ENCODE measurements around the gene LHPP.

LHPP gene

GRCh38 chr10:124554085-124554858, 92.6 kb downstream of the LHPP start:
- TF ChIP-seq POLR2AphosphoS5 (IDR thresholded peaks at IDR 0.05; ENCODE audit: low read depth, low read length) = no peak
- no peak for TF ChIP-seq TAF1 (IDR thresholded peaks at IDR 0.05; ENCODE audit: low read depth, low read length)
- TF ChIP-seq PAX5 (IDR thresholded peaks at IDR 0.05; ENCODE audit: insufficient read depth, low read length, severe bottlenecking) = no peak
- TF ChIP-seq SPI1 (IDR thresholded peaks at IDR 0.05; ENCODE audit: low read depth, low read length) = no peak
- TF ChIP-seq POLR2A (IDR thresholded peaks at IDR 0.05; ENCODE audit: low read depth, low read length) = no peak
- no peak for TF ChIP-seq POU2F2 (IDR thresholded peaks at IDR 0.05; ENCODE audit: low read depth, low read length)
- DNase-seq (ENCODE audit: insufficient read length, low spot score) = no peak
- no peak for FAIRE-seq

GRCh38 chr10:124557167-124557566, 95.5 kb downstream of the LHPP start:
- DNase-seq (ENCODE audit: insufficient read length, low spot score) (no peak), FAIRE-seq (no peak)
- TF ChIP-seq PAX5 (IDR thresholded peaks at IDR 0.05; ENCODE audit: insufficient read depth, low read length, severe bottlenecking) = no peak

DNA sequence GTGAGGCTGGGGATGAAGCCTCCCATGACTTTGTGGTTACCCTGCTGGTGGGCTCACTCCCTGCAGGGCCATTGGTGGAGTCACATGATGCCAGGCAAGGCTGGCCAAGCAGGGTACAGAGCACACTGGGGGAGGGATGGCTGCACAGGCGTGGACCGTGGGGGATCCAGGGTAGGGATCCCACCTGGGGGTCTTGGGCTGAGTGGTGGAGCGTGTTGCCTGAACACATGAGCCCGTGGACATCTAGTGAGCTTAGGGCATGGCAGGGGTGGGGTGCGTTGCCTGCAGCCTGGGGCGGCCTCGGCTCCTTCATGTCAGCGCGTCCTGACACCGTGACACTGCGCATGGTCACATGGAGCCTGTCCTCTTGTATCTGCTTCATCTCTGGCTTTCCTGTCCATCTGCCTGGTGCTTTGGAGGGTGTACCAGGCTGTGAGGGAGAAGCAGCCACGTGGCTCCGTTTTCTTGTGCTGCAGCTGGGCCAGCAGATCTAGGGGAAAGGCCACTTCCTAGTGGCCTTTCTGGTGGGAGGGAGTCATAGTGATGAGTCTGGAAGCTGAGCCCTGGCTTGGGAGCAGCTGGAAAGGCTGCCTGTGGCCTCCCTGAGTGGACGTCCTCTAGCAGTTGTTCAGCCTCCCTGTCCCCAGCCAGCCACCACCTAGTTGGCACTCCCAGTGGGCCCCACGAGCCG, 96.2 kb downstream of the LHPP start:
- DNase-seq (ENCODE audit: insufficient read length, low spot score) (no peak), FAIRE-seq (no peak)
- TF ChIP-seq SPI1 (IDR thresholded peaks at IDR 0.05; ENCODE audit: low read depth, low read length) (no peak), POU2F2 (IDR thresholded peaks at IDR 0.05; ENCODE audit: low read depth, low read length) (no peak), POLR2AphosphoS5 (IDR thresholded peaks at IDR 0.05; ENCODE audit: low read depth, low read length) (no peak), POLR2A (IDR thresholded peaks at IDR 0.05; ENCODE audit: low read depth, low read length) (no peak), TAF1 (IDR thresholded peaks at IDR 0.05; ENCODE audit: low read depth, low read length) (no peak), PAX5 (IDR thresholded peaks at IDR 0.05; ENCODE audit: insufficient read depth, low read length, severe bottlenecking) (no peak)

GRCh38 chr10:124558339-124559321, 97.0 kb downstream of the LHPP start:
- FAIRE-seq = no peak

DNA sequence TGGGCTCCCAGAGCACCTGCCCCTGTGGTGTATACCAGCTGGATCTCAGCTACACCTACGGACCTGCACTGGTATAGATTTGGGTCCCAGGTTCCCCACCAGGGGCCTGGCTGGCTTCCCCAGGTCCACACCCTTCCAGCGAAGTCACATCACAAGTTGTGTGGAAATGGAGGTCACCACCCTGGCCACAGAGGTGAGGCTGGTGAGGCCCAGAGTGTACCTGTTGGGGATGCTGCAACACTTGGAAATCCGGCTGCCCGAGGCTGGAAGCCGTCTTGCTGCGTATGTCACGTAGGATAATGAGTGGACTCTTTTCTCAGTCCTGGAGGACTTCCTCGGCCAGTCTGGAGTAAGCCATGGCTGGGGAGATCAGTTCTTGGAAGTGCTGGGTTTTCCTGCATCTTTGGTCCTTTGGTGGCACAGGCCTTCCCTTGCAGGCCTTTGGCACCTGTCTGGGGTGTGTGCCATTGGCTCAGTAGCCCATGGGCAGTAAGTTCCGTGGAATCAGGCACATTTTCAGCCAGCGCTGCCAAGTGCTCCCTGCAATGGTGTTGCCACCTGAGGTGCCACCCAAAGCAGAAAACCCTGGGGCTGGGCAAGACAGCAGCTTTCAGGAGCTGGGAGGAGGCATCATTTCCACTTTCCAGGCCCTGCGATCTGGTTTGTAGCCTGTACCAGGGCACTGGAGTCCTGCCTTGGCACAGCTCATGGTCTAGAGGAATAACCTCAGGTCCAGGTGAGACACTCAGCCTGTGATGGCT, 97.9 kb downstream of the LHPP start:
- DNase-seq (ENCODE audit: insufficient read length, low spot score) (no peak), FAIRE-seq (no peak)
- TF ChIP-seq TAF1 (IDR thresholded peaks at IDR 0.05; ENCODE audit: low read depth, low read length) = no peak
- TF ChIP-seq SPI1 (IDR thresholded peaks at IDR 0.05; ENCODE audit: low read depth, low read length) = no peak
- TF ChIP-seq POLR2A (IDR thresholded peaks at IDR 0.05; ENCODE audit: low read depth, low read length) = no peak
- no peak for TF ChIP-seq POLR2AphosphoS5 (IDR thresholded peaks at IDR 0.05; ENCODE audit: low read depth, low read length)
- TF ChIP-seq POU2F2 (IDR thresholded peaks at IDR 0.05; ENCODE audit: low read depth, low read length) = no peak
- no peak for TF ChIP-seq PAX5 (IDR thresholded peaks at IDR 0.05; ENCODE audit: insufficient read depth, low read length, severe bottlenecking)

More at GRCh38 chr10:124558339-124559321, 97.0 kb downstream of the LHPP start:
- no peak for DNase-seq (ENCODE audit: insufficient read length, low spot score)
- TF ChIP-seq POLR2AphosphoS5 (IDR thresholded peaks at IDR 0.05; ENCODE audit: low read depth, low read length) (no peak), SPI1 (IDR thresholded peaks at IDR 0.05; ENCODE audit: low read depth, low read length) (no peak), TAF1 (IDR thresholded peaks at IDR 0.05; ENCODE audit: low read depth, low read length) (no peak), POLR2A (IDR thresholded peaks at IDR 0.05; ENCODE audit: low read depth, low read length) (no peak), PAX5 (IDR thresholded peaks at IDR 0.05; ENCODE audit: insufficient read depth, low read length, severe bottlenecking) (no peak), POU2F2 (IDR thresholded peaks at IDR 0.05; ENCODE audit: low read depth, low read length) (no peak)

DNA sequence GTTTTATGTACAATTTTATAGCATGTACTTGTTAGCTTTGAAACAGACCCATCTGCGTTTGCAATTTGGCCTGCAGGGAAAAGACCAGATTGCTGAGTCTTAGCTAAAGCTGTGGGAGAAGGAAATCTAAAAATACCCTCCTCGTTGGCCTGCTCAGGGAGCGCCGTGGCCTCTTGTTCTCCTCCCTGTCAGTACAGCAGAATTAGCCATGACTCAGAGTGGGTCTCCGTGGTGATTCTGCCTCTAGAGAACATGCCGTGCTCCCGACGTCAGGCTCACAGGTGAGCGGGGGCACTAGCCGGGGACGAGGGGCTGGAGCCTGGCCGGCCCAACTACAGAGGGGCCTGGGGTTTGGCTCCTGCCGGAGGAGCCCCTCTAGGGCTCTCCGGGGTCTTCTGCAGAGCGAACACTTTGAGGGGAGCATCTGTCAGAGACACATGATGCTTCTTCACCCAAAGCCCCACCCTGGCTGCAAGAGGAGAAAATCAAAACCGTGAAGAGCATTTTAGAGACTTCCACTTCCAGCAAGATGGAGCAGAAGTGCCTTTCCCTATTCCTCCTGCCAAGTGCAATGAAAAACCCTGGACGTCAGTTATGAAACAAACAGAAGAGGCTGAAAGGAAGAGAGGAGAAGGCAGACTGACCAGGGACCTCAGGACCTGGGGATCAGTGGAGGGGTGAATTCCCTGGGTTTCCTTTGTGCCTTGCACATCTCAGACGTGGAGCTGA, 98.9 kb downstream of the LHPP start:
- FAIRE-seq (no peak), DNase-seq (ENCODE audit: insufficient read length, low spot score) (no peak)
- TF ChIP-seq POLR2A (IDR thresholded peaks at IDR 0.05; ENCODE audit: low read depth, low read length) = no peak
- TF ChIP-seq TAF1 (IDR thresholded peaks at IDR 0.05; ENCODE audit: low read depth, low read length) = no peak
- TF ChIP-seq POLR2AphosphoS5 (IDR thresholded peaks at IDR 0.05; ENCODE audit: low read depth, low read length) = no peak
- TF ChIP-seq POU2F2 (IDR thresholded peaks at IDR 0.05; ENCODE audit: low read depth, low read length) = no peak
- no peak for TF ChIP-seq SPI1 (IDR thresholded peaks at IDR 0.05; ENCODE audit: low read depth, low read length)
- TF ChIP-seq PAX5 (IDR thresholded peaks at IDR 0.05; ENCODE audit: insufficient read depth, low read length, severe bottlenecking) = no peak

GRCh38 chr10:124561206-124561605, 99.6 kb downstream of the LHPP start:
- no peak for DNase-seq (ENCODE audit: insufficient read length, low spot score)
- no peak for FAIRE-seq
- TF ChIP-seq POLR2A (IDR thresholded peaks at IDR 0.05; ENCODE audit: low read depth, low read length) = no peak
- no peak for TF ChIP-seq SPI1 (IDR thresholded peaks at IDR 0.05; ENCODE audit: low read depth, low read length)
- no peak for TF ChIP-seq TAF1 (IDR thresholded peaks at IDR 0.05; ENCODE audit: low read depth, low read length)
- TF ChIP-seq POU2F2 (IDR thresholded peaks at IDR 0.05; ENCODE audit: low read depth, low read length) = no peak
- no peak for TF ChIP-seq PAX5 (IDR thresholded peaks at IDR 0.05; ENCODE audit: insufficient read depth, low read length, severe bottlenecking)
- TF ChIP-seq POLR2AphosphoS5 (IDR thresholded peaks at IDR 0.05; ENCODE audit: low read depth, low read length) = no peak
